ENCODE measurements around the gene RTF1.
"Not testable (repeated sequence)": the region's sequence is repeated elsewhere in the genome, so short reads cannot be mapped to it uniquely, and the experiment has no call there.

Gene RTF1

GRCh38 chr15:41438206-41438605 lies 21.3 kb downstream of the RTF1 start:
- no peak for DNase-seq

- not testable (repeated sequence) for DNase-seq
These were observed 21.9 kb downstream of the RTF1 start for GRCh38 chr15:41438745-41439144.

GRCh38 chr15:41443275-41443674 lies 26.4 kb downstream of the RTF1 start:
- DNase-seq, result no peak

GRCh38 chr15:41445399-41445798 lies 28.5 kb downstream of the RTF1 start:
- DNase-seq, result no peak

GRCh38 chr15:41462084-41462795 lies 45.3 kb downstream of the RTF1 start:
- DNase-seq, result no peak

GRCh38 chr15:41464889-41465580 lies 48.1 kb downstream of the RTF1 start:
- DNase-seq, result no peak

- DNase-seq, result peak in 2 of 3 experiments; percentile 5 to 58
These were observed 49.0 kb downstream of the RTF1 start for GRCh38 chr15:41465822-41466421.

GRCh38 chr15:41466711-41467110 lies 49.8 kb downstream of the RTF1 start:
- DNase-seq, result no peak

GRCh38 chr15:41469644-41470043 lies 52.7 kb downstream of the RTF1 start:
- not testable (repeated sequence) for DNase-seq

GRCh38 chr15:41473418-41473817 lies 56.5 kb downstream of the RTF1 start:
- DNase-seq, result no peak

GRCh38 chr15:41474436-41474835 lies 57.5 kb downstream of the RTF1 start:
- DNase-seq, result no peak

- no peak for DNase-seq
These were observed 58.0 kb downstream of the RTF1 start for GRCh38 chr15:41474941-41475340.

GRCh38 chr15:41476416-41477048 lies 59.6 kb downstream of the RTF1 start:
- DNase-seq, result no peak

GRCh38 chr15:41480396-41481140 lies 63.7 kb downstream of the RTF1 start:
- no peak for DNase-seq

- DNase-seq, result no peak
These were observed 65.4 kb downstream of the RTF1 start for GRCh38 chr15:41482110-41482877.

- DNase-seq, result no peak
These were observed 66.2 kb downstream of the RTF1 start for GRCh38 chr15:41483115-41483514.

GRCh38 chr15:41483519-41483918 lies 66.6 kb downstream of the RTF1 start:
- DNase-seq, result no peak

- no peak for DNase-seq
These were observed 68.2 kb downstream of the RTF1 start for GRCh38 chr15:41484937-41485625.

- no peak for DNase-seq
These were observed 69.4 kb downstream of the RTF1 start for GRCh38 chr15:41486286-41486685.

- DNase-seq, result no peak
These were observed 70.5 kb downstream of the RTF1 start for GRCh38 chr15:41487381-41487780.

GRCh38 chr15:41487802-41488201 lies 70.9 kb downstream of the RTF1 start:
- no peak for DNase-seq
